IMR-90 (cell line): ENCODE data around the gene DENND1A. TPM values are rescaled to one million over a fixed set of nuclear protein-coding genes. Genes with fewer than 3 reads are reported as not detected.

Experiments used
- ATAC-seq: fragments of 200-7000 bp; cut with Tn5 transposase; 2 replicates; pipeline ENCODE4 v1.9.1; 2020; ENCODE audit warnings: low read depth, mild to moderate bottlenecking, moderate library complexity
- BruUV-seq: library from RNA; stranded (reverse); fragments of 400-500 nt; replicated peaks from 2 replicates; lab custom pipeline; 2021; lab: Mats Ljungman, UMichigan
- CTCF ChIA-PET: fragments of 300-600 bp; formaldehyde crosslinking; extraction: SDS; loops from one replicate; lab custom pipeline; 2021; ENCODE audit warnings: antibody characterized with exemption; lab: Yijun Ruan, JAX
- POLR2A ChIA-PET: fragments of 300-600 bp; sonication (Branson Sonifier 250); formaldehyde crosslinking; loops from one replicate; lab custom pipeline; 2022; ENCODE audit warnings: antibody characterized with exemption; ENCODE audit not compliant: unreplicated experiment; lab: Charles Lee
- DNase-seq: peaks from one replicate; pipeline ENCODE4 v3.0.0; 2013
- H2AFZ ChIP-seq: replicated peaks from 2 replicates; pipeline ENCODE3; 2013; ENCODE audit warnings: low read length, mild to moderate bottlenecking; ENCODE audit not compliant: poor library complexity
- H2AK5ac ChIP-seq: 2 replicates; pipeline ENCODE4 v1.6.1; 2013; ENCODE audit warnings: low read depth, low read length, inconsistent platforms
- H2AK9ac ChIP-seq: replicated peaks from 2 replicates; pipeline ENCODE3; 2013; ENCODE audit warnings: mild to moderate bottlenecking, low read depth, low read length, moderate library complexity; ENCODE audit not compliant: poor library complexity
- H2BK120ac ChIP-seq: 2 replicates; pipeline ENCODE4 v1.6.1; 2013; ENCODE audit warnings: low read depth, low read length, inconsistent platforms
- H2BK15ac ChIP-seq: 3 replicates; pipeline ENCODE4 v1.6.1; 2013; ENCODE audit warnings: low read depth, low read length, inconsistent platforms
- H2BK20ac ChIP-seq: 2 replicates; pipeline ENCODE4 v1.6.1; 2013; ENCODE audit warnings: low read depth, mild to moderate bottlenecking, inconsistent platforms, low read length, moderate library complexity
- H2BK5ac ChIP-seq: 2 replicates; pipeline ENCODE4 v1.6.1; 2013; ENCODE audit warnings: mild to moderate bottlenecking, low read depth, low read length, inconsistent platforms; ENCODE audit not compliant: poor library complexity, severe bottlenecking
- H3K14ac ChIP-seq: replicated peaks from 2 replicates; pipeline ENCODE4 v1.6.1; 2013; ENCODE audit warnings: low read depth, low read length, inconsistent platforms
- H3K18ac ChIP-seq: 2 replicates; pipeline ENCODE4 v1.6.1; 2013; ENCODE audit warnings: low read depth, low read length, control low read depth
- H3K23ac ChIP-seq: 2 replicates; pipeline ENCODE4 v1.6.1; 2013; ENCODE audit warnings: low read depth, low read length, inconsistent platforms
- H3K27ac ChIP-seq: 2 replicates; pipeline ENCODE4 v1.5.1; 2013; ENCODE audit warnings: mild to moderate bottlenecking, control low read depth, low read length; ENCODE audit not compliant: insufficient read depth
- H3K27me3 ChIP-seq: 2 replicates; pipeline ENCODE4 v1.6.1; 2013; ENCODE audit warnings: low read length; ENCODE audit not compliant: control insufficient read depth, insufficient read depth
- H3K36me3 ChIP-seq: 2 replicates; pipeline ENCODE4 v1.6.1; 2013; ENCODE audit warnings: low read length, mixed read lengths; ENCODE audit not compliant: control insufficient read depth, insufficient read depth
- H3K4ac ChIP-seq: 2 replicates; pipeline ENCODE4 v1.6.1; 2013; ENCODE audit warnings: low read depth, low read length, inconsistent platforms
- H3K4me1 ChIP-seq: 2 replicates; pipeline ENCODE4 v1.6.1; 2013; ENCODE audit warnings: low read length, mixed read lengths; ENCODE audit not compliant: control insufficient read depth, insufficient read depth
- H3K4me2 ChIP-seq: 2 replicates; pipeline ENCODE4 v1.6.1; 2013; ENCODE audit warnings: low read depth, mild to moderate bottlenecking, control low read depth, low read length, moderate library complexity
- H3K4me3 ChIP-seq: 2 replicates; pipeline ENCODE4 v1.5.1; 2013; ENCODE audit warnings: low read depth, mild to moderate bottlenecking, control low read depth, low read length, moderate library complexity; ENCODE audit not compliant: insufficient read depth
- H3K56ac ChIP-seq: 2 replicates; pipeline ENCODE4 v1.6.1; 2013; ENCODE audit warnings: low read length, inconsistent platforms; ENCODE audit not compliant: insufficient read depth; ENCODE audit errors: extremely low read depth
- H3K79me1 ChIP-seq, 2 experiments: 2 replicates each; pipeline ENCODE4 v1.6.1; 2013; ENCODE audit warnings: low read length in 2 of 2, inconsistent platforms in 1 of 2, low read depth in 1 of 2
- H3K9ac ChIP-seq: 2 replicates; pipeline ENCODE4 v1.6.1; 2013; ENCODE audit warnings: low read depth, low read length, control low read depth
- H3K9me1 ChIP-seq: 2 replicates; pipeline ENCODE4 v1.6.1; 2013; ENCODE audit warnings: low read length, inconsistent platforms; ENCODE audit not compliant: insufficient read depth
- H3K9me3 ChIP-seq: 2 replicates; pipeline ENCODE4 v1.6.1; 2013; ENCODE audit warnings: low read length; ENCODE audit not compliant: control insufficient read depth, insufficient read depth
- H4K20me1 ChIP-seq: 2 replicates; pipeline ENCODE4 v1.6.1; 2013; ENCODE audit warnings: low read length, inconsistent platforms; ENCODE audit not compliant: insufficient read depth
- H4K5ac ChIP-seq: 2 replicates; pipeline ENCODE4 v1.6.1; 2013; ENCODE audit warnings: mild to moderate bottlenecking, low read depth, low read length, control low read depth
- H4K8ac ChIP-seq, 2 experiments: 2 replicates each; pipeline ENCODE4 v1.6.1; 2013; ENCODE audit warnings: low read depth in 2 of 2, low read length in 2 of 2, control low read depth in 1 of 2, inconsistent platforms in 1 of 2
- H4K91ac ChIP-seq: 2 replicates; pipeline ENCODE4 v1.6.1; 2013; ENCODE audit warnings: low read depth, low read length, inconsistent platforms; ENCODE audit not compliant: insufficient read depth
- BHLHE40 ChIP-seq: fragments of 150-350 bp; IDR thresholded peaks from 2 replicates; pipeline ENCODE4 v1.6.1; 2016; ENCODE audit warnings: mild to moderate bottlenecking, low read depth, low read length
- CEBPB ChIP-seq: IDR thresholded peaks from 2 replicates; pipeline ENCODE4 v1.6.1; 2012; ENCODE audit warnings: low read depth, low read length, improper control_type of control experiment
- CHD1 ChIP-seq: IDR thresholded peaks from 2 replicates; pipeline ENCODE4 v1.6.1; 2012; ENCODE audit warnings: low read depth, low read length, improper control_type of control experiment
- CTCF ChIP-seq: conservative IDR thresholded peaks from 2 replicates; pipeline ENCODE4 v1.5.1; 2012; ENCODE audit warnings: mild to moderate bottlenecking, low read depth, low read length, improper control_type of control experiment
- ELK1 ChIP-seq: fragments of 150-350 bp; IDR thresholded peaks from 2 replicates; pipeline ENCODE4 v1.6.1; 2016; ENCODE audit warnings: low read depth, mild to moderate bottlenecking, low read length, moderate library complexity, borderline replicate concordance
- FOS ChIP-seq: fragments of 150-350 bp; IDR thresholded peaks from 2 replicates; pipeline ENCODE4 v1.6.1; 2016; ENCODE audit warnings: low read depth, low read length
- MAFK ChIP-seq: IDR thresholded peaks from 2 replicates; pipeline ENCODE4 v1.6.1; 2012; ENCODE audit warnings: low read depth, low read length, improper control_type of control experiment
- MXI1 ChIP-seq: IDR thresholded peaks from 2 replicates; pipeline ENCODE4 v1.6.1; 2012; ENCODE audit warnings: low read depth, mild to moderate bottlenecking, low read length, moderate library complexity, borderline replicate concordance
- NFE2L2 ChIP-seq: fragments of 150-350 bp; IDR thresholded peaks from 2 replicates; pipeline ENCODE4 v1.6.1; 2016; ENCODE audit warnings: low read depth, mild to moderate bottlenecking, low read length
- POLR2A ChIP-seq: IDR thresholded peaks from 2 replicates; pipeline ENCODE4 v1.6.1; 2012; ENCODE audit warnings: mild to moderate bottlenecking, low read depth, low read length
- RAD21 ChIP-seq: IDR thresholded peaks from 2 replicates; pipeline ENCODE4 v1.6.1; 2012; ENCODE audit warnings: low read length, improper control_type of control experiment
- RFX5 ChIP-seq: IDR thresholded peaks from 2 replicates; pipeline ENCODE4 v1.8.0; 2012; ENCODE audit warnings: low read depth, mild to moderate bottlenecking, low read length, moderate library complexity
- SMC3 ChIP-seq: fragments of 150-350 bp; IDR thresholded peaks from 2 replicates; pipeline ENCODE4 v1.6.1; 2016; ENCODE audit warnings: low read depth, mild to moderate bottlenecking, antibody characterized with exemption, low read length, moderate library complexity
- USF2 ChIP-seq: fragments of 150-350 bp; IDR thresholded peaks from 2 replicates; pipeline ENCODE4 v1.6.1; 2017; ENCODE audit warnings: mild to moderate bottlenecking, antibody characterized with exemption, low read length, low read depth
- WGBS, 2 experiments: methylation state at CpG; one replicate each; pipeline versions ENCODE4 v1.1.5 to v1.1.7; 2013; ENCODE audit warnings: missing lambda C conversion rate in 2 of 2; ENCODE audit not compliant: insufficient read length in 1 of 2; ENCODE audit errors: extremely low coverage in 2 of 2; 5-methylcytosine and 5-hydroxymethylcytosine counted together
- dilution Hi-C: fragments of 300-500 bp; cut with HindIII; formaldehyde crosslinking; loops from one replicate; pipeline ENCODE4 v1.14.3; 2018; ENCODE audit warnings: low sequenced_read_pairs; ENCODE audit not compliant: unreplicated experiment
- in situ Hi-C: fragments of 300-500 bp; cut with MboI; formaldehyde crosslinking; loops from 3 replicates; pipeline ENCODE4 v1.14.3; 2019; ENCODE audit warnings: low sequenced_read_pairs, inconsistent platforms, mixed read lengths
- intact Hi-C: fragments of 100-400 bp; cut with micrococcal nuclease; formaldehyde crosslinking; loops from 2 replicates; pipeline ENCODE4 v1.10.0; 2022
- polyA plus RNA-seq, 3 experiments: library from polyadenylated mRNA; depleted of rRNA; stranded (reverse); fragments of >200 nt; gene quantifications; 2 replicates each; pipeline ENCODE4 v1.2.3, GENCODE V29; 2012; ENCODE audit warnings: low replicate concordance in 1 of 3
- total RNA-seq: library from RNA; depleted of rRNA; stranded (reverse); fragments of >200 nt; gene quantifications from 2 replicates; pipeline ENCODE4 v1.2.3, GENCODE V29; 2012

Gene DENND1A
- total and polyA plus RNA-seq, 2 of the 4 experiments (the other 2 are of a cell fraction), result 21.4 to 27.6 TPM

GRCh38 chr9:123796094-123796493 is 133.8 kb downstream of the DENND1A start:
- Histone ChIP-seq H3K4me1 (0 out of 2 replicates have a peak, but pooled peaks cover 1% of the 10 kb centered on the region), H3K9me3 (no peaks in the 10 kb centered on the region), H3K9ac (no peak overlapping the region), H2AK5ac (no peak overlapping the region), H4K20me1 (peaks cover 2% of the 10 kb centered on the region; the same call in 1 of the 2 replicates), H3K36me3 (no peaks in the 10 kb centered on the region), H2BK20ac (no peak overlapping the region), H3K27me3 (no peaks in the 10 kb centered on the region), H3K14ac (no peak overlapping the region), H3K56ac (no peak overlapping the region), H2BK15ac (no peak overlapping the region), H2AK9ac (no peak overlapping the region), H3K9me1 (no peaks in the 10 kb centered on the region), H2AFZ (no peak overlapping the region), H4K5ac (no peak overlapping the region), H3K18ac (no peak overlapping the region), H2BK120ac (no peak overlapping the region), H3K79me1 (peaks cover 12 to 15% of the 10 kb centered on the region in 2 experiments; a peak in 1 of 4 replicates), H2BK5ac (no peak overlapping the region), H3K4me2 (no peak overlapping the region), H3K4me3 (no peak overlapping the region), H3K4ac (no peak overlapping the region), H4K91ac (no peak overlapping the region), H4K8ac (no peak overlapping the region), H3K23ac (no peak overlapping the region), H3K27ac (no peak overlapping the region)
- BruUV-seq, result no TSS peak
- no peak for ATAC-seq
- WGBS, 2 experiments, result no CpG with 5 or more reads among the region's 2 CpGs
- ChIA-PET CTCF (interaction anchor here (0.6 kb wide), 1 partner anchor 188 kb away, joined by 3 read pairs; no protein-coding TSS in a partner anchor), POLR2A (no interaction called here)
- intact Hi-C loops (loop anchor here (1.0 kb wide), 1 partner anchor 10 kb away; no protein-coding TSS in a partner anchor), in situ Hi-C loops (no loop called here), dilution Hi-C loops (no loop called here)
- DNase-seq, result no peak
- TF ChIP-seq NFE2L2 (no peak), USF2 (no peak), ELK1 (no peak), MAFK (no peak), SMC3 (no peak), MXI1 (no peak), POLR2A (no peak), RFX5 (no peak), CTCF (no peak), RAD21 (no peak), CEBPB (no peak), FOS (no peak), BHLHE40 (no peak), CHD1 (no peak)
